K562 (cell line): ENCODE results near the gene CYP17A1. TPM values are rescaled to one million over a fixed set of nuclear protein-coding genes. Genes with fewer than 3 reads are reported as not detected.
"Not testable (repeated sequence)": the region's sequence is repeated elsewhere in the genome, so short reads cannot be mapped to it uniquely, and the experiment has no call there.

Experiments
- ATAC-seq: fragments of 200-7000 bp; cut with Tn5 transposase; 3 replicates; pipeline ENCODE4 v1.9.1; 2020; ENCODE audit warnings: moderate library complexity
- BruUV-seq: library from RNA; stranded (reverse); fragments of 400-500 nt; replicated peaks from 2 replicates; lab custom pipeline; 2021; lab: Mats Ljungman, UMichigan
- CTCF ChIA-PET: fragments of 300-600 bp; formaldehyde crosslinking; extraction: SDS; loops from one replicate; lab custom pipeline; 2021; ENCODE audit warnings: low intra/inter-chr PET ratio; lab: Yijun Ruan, JAX
- POLR2A ChIA-PET: fragments of 300-600, 350-650 bp; sonication (Branson Sonifier 250); formaldehyde crosslinking; extraction: SDS; loops from one replicate; lab custom pipeline; 2021; ENCODE audit warnings: antibody characterized with exemption, inconsistent platforms; lab: Yijun Ruan, JAX
- DNase-seq, 4 experiments: peaks; one replicate each; pipeline versions ENCODE4 v3.0.0 to v3.0.0-alpha.2; 2011 to 2018; ENCODE audit warnings: low spot score in 3 of 4, mixed read lengths in 3 of 4; ENCODE audit errors: extremely low read depth in 1 of 4
- FAIRE-seq: peaks from 2 replicates; lab custom pipeline; 2011; peaks lifted over from hg19 to GRCh38; lab: Jason Lieb, UNC
- H2AFZ ChIP-seq: 2 replicates; pipeline ENCODE4 v1.6.0; 2011; ENCODE audit warnings: low read depth, low read length, control low read depth, inconsistent platforms
- H3K27ac ChIP-seq: fragments of 200-600 bp; 3 replicates; pipeline ENCODE4 v1.8.0; 2011; ENCODE audit warnings: low read depth, mild to moderate bottlenecking, control low read depth, inconsistent platforms, low read length, moderate library complexity, mixed read lengths; ENCODE audit errors: extremely low read depth
- H3K27me3 ChIP-seq, 2 experiments: fragments of 300-600 bp in 1 of 2; 2 replicates in 1 of 2; 3 replicates in 1 of 2; pipeline versions ENCODE4 v1.6.0 to v1.8.0; 2011; ENCODE audit warnings: inconsistent platforms in 2 of 2, low read length in 2 of 2, mild to moderate bottlenecking in 1 of 2, mixed read lengths in 1 of 2, moderate library complexity in 1 of 2; ENCODE audit not compliant: control insufficient read depth in 2 of 2, insufficient read depth in 2 of 2
- H3K36me3 ChIP-seq: fragments of 300-600 bp; 3 replicates; pipeline ENCODE4 v1.8.0; 2011; ENCODE audit warnings: mild to moderate bottlenecking, low read length, inconsistent platforms; ENCODE audit not compliant: control insufficient read depth, insufficient read depth
- H3K4me1 ChIP-seq, 2 experiments: fragments of 200-600 bp in 1 of 2; replicated peaks in 1 of 2; 2 replicates in 1 of 2; 3 replicates in 1 of 2; pipeline versions ENCODE4 v1.5.1 to v1.8.0; 2011; ENCODE audit warnings: inconsistent platforms in 2 of 2, low read length in 2 of 2, mild to moderate bottlenecking in 1 of 2, mixed read lengths in 1 of 2, moderate library complexity in 1 of 2; ENCODE audit not compliant: control insufficient read depth in 2 of 2, insufficient read depth in 2 of 2
- H3K4me2 ChIP-seq: 2 replicates; pipeline ENCODE4 v1.6.1; 2011; ENCODE audit warnings: low read length, control low read depth, inconsistent platforms, mixed read lengths; ENCODE audit not compliant: insufficient read depth
- H3K4me3 ChIP-seq: fragments of 200-600 bp; sonication (generic), shearing (Covaris generic); 2 replicates; pipeline ENCODE4 v1.5.1; 2016; ENCODE audit warnings: control low read depth, inconsistent platforms
- H3K79me2 ChIP-seq: fragments of 200-600 bp; 3 replicates; pipeline ENCODE4 v1.8.0; 2011; ENCODE audit warnings: low read length, inconsistent platforms; ENCODE audit not compliant: control insufficient read depth, insufficient read depth
- H3K9ac ChIP-seq, 2 experiments: 2 replicates each; pipeline versions ENCODE4 v1.6.0 to v1.6.1; 2011; ENCODE audit warnings: low read depth in 2 of 2, low read length in 2 of 2, control low read depth in 1 of 2, inconsistent platforms in 1 of 2, mild to moderate bottlenecking in 1 of 2, mixed read lengths in 1 of 2; ENCODE audit not compliant: insufficient read depth in 1 of 2
- H3K9me1 ChIP-seq: one replicate; pipeline ENCODE4 v1.6.0; 2011; ENCODE audit warnings: inconsistent platforms, mild to moderate bottlenecking, low read length, moderate library complexity; ENCODE audit not compliant: control insufficient read depth, insufficient read depth
- H3K9me3 ChIP-seq: replicated peaks from 2 replicates; pipeline ENCODE4 v1.5.1; 2011; ENCODE audit warnings: low read depth, low read length, inconsistent platforms; ENCODE audit not compliant: control insufficient read depth, insufficient read depth
- H4K20me1 ChIP-seq: replicated peaks from 2 replicates; pipeline ENCODE4 v1.6.1; 2011; ENCODE audit warnings: low read length, inconsistent platforms, mixed read lengths; ENCODE audit not compliant: control insufficient read depth, insufficient read depth
- ATF3 ChIP-seq, 2 experiments: fragments of 450-650 bp in 1 of 2; sonication (generic) in 1 of 2; formaldehyde crosslinking in 1 of 2; IDR thresholded peaks in 1 of 2; conservative IDR thresholded peaks in 1 of 2; 2 replicates each; pipeline versions ENCODE4 v1.6.1 to v1.8.1; 2016 to 2023; ENCODE audit warnings: mild to moderate bottlenecking in 2 of 2, moderate library complexity in 2 of 2, inconsistent platforms in 1 of 2, missing genetic modification reagents in 1 of 2
- CEBPG ChIP-seq, 3 experiments: fragments of 200-800 bp in 1 of 3; sonication (Bioruptor generic) in 1 of 3; sonication (generic) in 1 of 3; formaldehyde crosslinking in 1 of 3; IDR thresholded peaks in 2 of 3; conservative IDR thresholded peaks in 1 of 3; 2 replicates each; pipeline versions ENCODE4 v1.6.1 to v1.8.0; 2016 to 2022; ENCODE audit warnings: missing compliant biosample characterization in 2 of 3, missing genetic modification characterization in 2 of 3, mild to moderate bottlenecking in 1 of 3, missing genetic modification reagents in 1 of 3
- HNRNPK ChIP-seq: fragments of 200-400 bp; formaldehyde crosslinking; IDR thresholded peaks from one replicate; pipeline ENCODE4 v1.6.1; 2018; ENCODE audit warnings: mild to moderate bottlenecking, low read depth, low read length; ENCODE audit not compliant: poor library complexity, severe bottlenecking
- MTA3 ChIP-seq: fragments of 450-650 bp; formaldehyde crosslinking; IDR thresholded peaks from 2 replicates; pipeline ENCODE4 v1.6.1; 2017; ENCODE audit warnings: mild to moderate bottlenecking, borderline replicate concordance
- NR0B1 ChIP-seq: fragments of 450-650 bp; IDR thresholded peaks from one replicate; pipeline ENCODE4 v1.6.1; 2018; ENCODE audit warnings: mild to moderate bottlenecking, moderate library complexity; ENCODE audit not compliant: partially characterized antibody
- ZFP36 ChIP-seq: fragments of 150-350 bp; IDR thresholded peaks from 2 replicates; pipeline ENCODE4 v1.6.1; 2018; ENCODE audit warnings: low read length, low read depth; ENCODE audit not compliant: partially characterized antibody
- ZNF311 ChIP-seq: fragments of 250-450 bp; sonication (Bioruptor Pico); IDR thresholded peaks from 2 replicates; pipeline ENCODE4 v1.4.0; 2020; ENCODE audit warnings: mild to moderate bottlenecking, moderate library complexity
- ZNF408 ChIP-seq: fragments of 250-450 bp; sonication (Bioruptor Pico); IDR thresholded peaks from 2 replicates; pipeline ENCODE4 v1.4.0; 2020; ENCODE audit warnings: low read depth, mild to moderate bottlenecking, moderate library complexity
- ZNF586 ChIP-seq: fragments of 450-650 bp; formaldehyde crosslinking; conservative IDR thresholded peaks from 2 replicates; pipeline ENCODE4 v1.4.0; 2020; ENCODE audit warnings: mild to moderate bottlenecking, moderate library complexity
- WGBS: fragments of 100-300 bp; shearing (Covaris generic); methylation state at CpG from one replicate; pipeline ENCODE4 v1.1.6; 2016; ENCODE audit warnings: low coverage, mixed read lengths; ENCODE audit not compliant: insufficient coverage; ENCODE audit errors: missing lambda C conversion rate; 5-methylcytosine and 5-hydroxymethylcytosine counted together
- in situ Hi-C: fragments of 300-500 bp; cut with MboI; formaldehyde crosslinking; loops from 4 replicates; pipeline ENCODE4 v1.15.0; 2018; ENCODE audit warnings: inconsistent platforms, mixed read lengths
- intact Hi-C: fragments of 100-400 bp; cut with micrococcal nuclease; formaldehyde crosslinking; loops from 2 replicates; pipeline ENCODE4 v1.14.2; 2022
- polyA plus RNA-seq, 8 experiments: library from polyadenylated mRNA; depleted of rRNA in 4 of 8; stranded (reverse) in 5 of 8; unstranded in 3 of 8; fragments of >200 nt; fragmentation: Nextera tagmentation in 2 of 8; fragmentation: Illumina TruSeq in 1 of 8; extraction: Ambion mirVana in 2 of 8; extraction: Trizol in 1 of 8; gene quantifications; 2 replicates each; pipeline versions ENCODE4 v1.2.1 to v1.2.3, GENCODE V29; 2011 to 2014; ENCODE audit warnings: inconsistent platforms in 1 of 8, missing spikeins in 1 of 8
- total RNA-seq, 7 experiments: library from RNA; depleted of rRNA in 6 of 7; stranded (reverse); fragments of >200 nt in 6 of 7; fragmentation: Illumina TruSeq in 2 of 7; extraction: Trizol in 2 of 7; gene quantifications; 2 replicates each; pipeline versions ENCODE4 v1.2.1 to v1.2.3, GENCODE V29; 2011 to 2021; ENCODE audit warnings: low replicate concordance in 1 of 7

The CYP17A1 gene
- total and polyA plus RNA-seq, 9 of the 15 experiments (the other 6 are each of a cell fraction or from before 2014, with no cell fraction given) = 2.3 TPM; not detected in 8

- BruUV-seq, H3K36me3 ChIP-seq, CTCF ChIA-PET, DNase-seq, H3K27me3 ChIP-seq, H3K9me1 ChIP-seq, in situ Hi-C loops, ATAC-seq, POLR2A ChIA-PET, intact Hi-C loops, H4K20me1 ChIP-seq, H3K4me3 ChIP-seq, H3K9ac ChIP-seq, H3K9me3 ChIP-seq, H2AFZ ChIP-seq, FAIRE-seq: not testable (repeated sequence)
- 93% methylated on average over 5 of the region's 7 CpGs for WGBS
- peaks cover 15% of the 10 kb centered on the region for H3K79me2 ChIP-seq
- peaks cover 7 to 20% of the 10 kb centered on the region in 2 experiments; a peak in 3 of 5 replicates for H3K4me1 ChIP-seq
- 0 out of 2 replicates have a peak overlapping the region, but pooled peaks have one; percentile 12 for H3K4me2 ChIP-seq
- H3K27ac ChIP-seq = peak overlapping the region; percentile 99; the same call in 1 of the 3 replicates
Observed at GRCh38 chr10:102853237-102853636, 16.0 kb upstream of the CYP17A1 start.

GRCh38 chr10:102850025-102850518 lies 12.9 kb upstream of the CYP17A1 start:
- in situ Hi-C loops (no loop called here), intact Hi-C loops (no loop called here)
- Histone ChIP-seq H4K20me1 (no peaks in the 10 kb centered on the region), H3K4me3 (no peak overlapping the region), H3K79me2 (peaks cover 2% of the 10 kb centered on the region; the same call in 2 of the 3 replicates), H3K9ac (no peak overlapping the region), H3K9me1 (no peaks in the 10 kb centered on the region), H3K36me3 (no peaks in the 10 kb centered on the region), H2AFZ (no peak overlapping the region), H3K27ac (no peak overlapping the region), H3K27me3 (no peaks in the 10 kb centered on the region), H3K9me3 (no peaks in the 10 kb centered on the region), H3K4me2 (no peak overlapping the region), H3K4me1 (no peaks in the 10 kb centered on the region; a peak in 1 of 5 replicates)
- ATAC-seq (no peak), FAIRE-seq (no peak), DNase-seq (no peak)
- no TSS peak for BruUV-seq
- TF ChIP-seq ZNF586 (no peak), ZNF408 (CRISPR knock-in tag) (no peak), HNRNPK (no peak), ATF3 (IDR thresholded peaks at IDR 0.05) (peak; percentile 31; the same call in 1 of the 2 replicates), ATF3 (CRISPR knock-in tag; conservative IDR thresholded peaks at IDR 0.05) (no peak), ZNF311 (CRISPR knock-in tag) (no peak), MTA3 (no peak), ZFP36 (no peak), NR0B1 (no peak), CEBPG (CRISPR knock-in tag; IDR thresholded peaks at IDR 0.05) (no peak), CEBPG (tag; conservative IDR thresholded peaks at IDR 0.05 in 1 of 2, IDR thresholded peaks at IDR 0.05 in 1 of 2) (peak in 1 of 2 experiments; percentile 52; a peak in 1 of 4 replicates)
- CTCF ChIA-PET = no interaction called here
- POLR2A ChIA-PET = no interaction called here
- 54% methylated on average over 6 of the region's 9 CpGs for WGBS
